ENCODE results near the gene AHNAK.

AHNAK gene

DNA sequence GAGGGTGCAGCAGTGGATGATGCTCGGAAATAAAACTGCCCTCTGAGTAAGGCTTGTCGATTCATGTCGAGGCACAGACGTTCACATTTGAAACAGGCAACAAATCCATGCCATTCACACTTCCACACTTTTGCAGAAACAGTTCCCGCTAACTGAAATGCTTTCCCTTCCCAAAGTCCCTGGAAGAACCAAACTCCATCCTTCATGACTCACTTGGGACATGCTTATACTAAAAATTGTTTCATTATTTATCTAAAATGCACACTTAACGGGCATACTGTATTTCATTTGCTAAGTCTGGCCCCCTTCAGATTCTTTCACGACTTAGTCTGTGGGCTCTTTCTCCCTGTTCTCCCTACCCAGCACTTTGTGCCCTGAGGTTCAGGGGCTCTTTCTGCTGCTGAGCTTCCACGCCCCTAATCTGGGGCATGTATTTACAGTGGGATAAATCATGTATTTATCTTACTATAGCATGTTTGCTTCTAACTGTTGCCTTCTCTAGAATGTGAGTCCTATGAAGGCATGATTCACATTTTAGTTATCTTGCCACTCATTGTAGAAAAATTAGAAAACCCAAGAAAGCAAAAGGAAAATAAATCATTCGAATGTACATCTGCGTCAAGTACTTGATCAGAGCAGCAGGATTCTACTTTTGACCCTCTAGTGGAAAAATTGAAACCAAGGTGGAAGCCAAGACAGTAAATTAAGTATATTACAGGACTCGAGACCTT lies 115.3 kb downstream of the AHNAK start (continued):
- TF ChIP-seq ZNF626 (tag by site-specific recombination; IDR thresholded peaks at IDR 0.05) (no peak), ZNF623 (tag by site-specific recombination; IDR thresholded peaks at IDR 0.05) (no peak)

DNA sequence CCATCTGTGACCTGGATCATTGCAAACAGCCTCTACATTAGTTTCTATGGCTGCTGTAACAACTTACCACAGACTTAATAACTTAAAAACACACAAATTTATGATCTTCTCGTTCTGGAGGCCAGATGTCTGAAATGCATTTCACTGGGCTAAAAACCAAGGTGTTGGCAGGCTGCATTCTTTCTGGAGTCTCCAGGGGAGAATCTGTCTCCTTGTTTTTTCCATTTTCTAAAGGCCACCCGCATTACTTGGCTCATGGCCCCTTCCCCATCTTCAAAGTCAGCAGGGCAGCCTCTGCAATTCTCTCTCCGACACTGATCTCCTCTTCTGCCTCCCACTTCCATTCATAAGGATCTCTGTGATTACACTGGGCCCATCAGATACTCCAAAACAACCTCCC lies 116.2 kb downstream of the AHNAK start:
- ChIA-PET POLR2A (no interaction called here), CTCF (no interaction called here)
- H3K36me3 ChIP-seq (ENCODE audit: control insufficient read depth in 2 of 2, insufficient read depth in 1 of 2, low read length in 2 of 2) = no peaks in the 10 kb centered on the region
- TF ChIP-seq BCL11A (tag by site-specific recombination; IDR thresholded peaks at IDR 0.05; ENCODE audit: low read depth) (no peak), ZNF423 (tag by site-specific recombination; IDR thresholded peaks at IDR 0.05) (no peak)
- TF ChIP-seq, protein P1, sequence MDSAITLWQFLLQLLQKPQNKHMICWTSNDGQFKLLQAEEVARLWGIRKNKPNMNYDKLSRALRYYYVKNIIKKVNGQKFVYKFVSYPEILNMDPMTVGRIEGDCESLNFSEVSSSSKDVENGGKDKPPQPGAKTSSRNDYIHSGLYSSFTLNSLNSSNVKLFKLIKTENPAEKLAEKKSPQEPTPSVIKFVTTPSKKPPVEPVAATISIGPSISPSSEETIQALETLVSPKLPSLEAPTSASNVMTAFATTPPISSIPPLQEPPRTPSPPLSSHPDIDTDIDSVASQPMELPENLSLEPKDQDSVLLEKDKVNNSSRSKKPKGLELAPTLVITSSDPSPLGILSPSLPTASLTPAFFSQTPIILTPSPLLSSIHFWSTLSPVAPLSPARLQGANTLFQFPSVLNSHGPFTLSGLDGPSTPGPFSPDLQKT (IDR thresholded peaks at IDR 0.05; ENCODE audit: borderline replicate concordance, low read depth, low read length) = no peak
- TF ChIP-seq, protein P2, sequence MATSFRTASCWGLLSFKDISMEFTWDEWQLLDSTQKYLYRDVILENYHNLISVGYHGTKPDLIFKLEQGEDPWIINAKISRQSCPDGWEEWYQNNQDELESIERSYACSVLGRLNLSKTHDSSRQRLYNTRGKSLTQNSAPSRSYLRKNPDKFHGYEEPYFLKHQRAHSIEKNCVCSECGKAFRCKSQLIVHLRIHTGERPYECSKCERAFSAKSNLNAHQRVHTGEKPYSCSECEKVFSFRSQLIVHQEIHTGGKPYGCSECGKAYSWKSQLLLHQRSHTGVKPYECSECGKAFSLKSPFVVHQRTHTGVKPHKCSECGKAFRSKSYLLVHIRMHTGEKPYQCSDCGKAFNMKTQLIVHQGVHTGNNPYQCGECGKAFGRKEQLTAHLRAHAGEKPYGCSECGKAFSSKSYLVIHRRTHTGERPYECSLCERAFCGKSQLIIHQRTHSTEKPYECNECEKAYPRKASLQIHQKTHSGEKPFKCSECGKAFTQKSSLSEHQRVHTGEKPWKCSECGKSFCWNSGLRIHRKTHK (tag by site-specific recombination; IDR thresholded peaks at IDR 0.05) = no peak
- H3K9me3 ChIP-seq (ENCODE audit: control insufficient read depth, insufficient read depth, low read depth, low read length) = no peaks in the 10 kb centered on the region
- no peak overlapping the region for H3K27ac ChIP-seq (ENCODE audit: extremely low read depth, low read depth, low read length)
- H3K4me1 ChIP-seq (ENCODE audit: control insufficient read depth, insufficient read depth, low read length) = no peaks in the 10 kb centered on the region; the same call in 1 of the 2 replicates
- H3K4me3 ChIP-seq (ENCODE audit: low read depth, low read length) = no peak overlapping the region

DNA sequence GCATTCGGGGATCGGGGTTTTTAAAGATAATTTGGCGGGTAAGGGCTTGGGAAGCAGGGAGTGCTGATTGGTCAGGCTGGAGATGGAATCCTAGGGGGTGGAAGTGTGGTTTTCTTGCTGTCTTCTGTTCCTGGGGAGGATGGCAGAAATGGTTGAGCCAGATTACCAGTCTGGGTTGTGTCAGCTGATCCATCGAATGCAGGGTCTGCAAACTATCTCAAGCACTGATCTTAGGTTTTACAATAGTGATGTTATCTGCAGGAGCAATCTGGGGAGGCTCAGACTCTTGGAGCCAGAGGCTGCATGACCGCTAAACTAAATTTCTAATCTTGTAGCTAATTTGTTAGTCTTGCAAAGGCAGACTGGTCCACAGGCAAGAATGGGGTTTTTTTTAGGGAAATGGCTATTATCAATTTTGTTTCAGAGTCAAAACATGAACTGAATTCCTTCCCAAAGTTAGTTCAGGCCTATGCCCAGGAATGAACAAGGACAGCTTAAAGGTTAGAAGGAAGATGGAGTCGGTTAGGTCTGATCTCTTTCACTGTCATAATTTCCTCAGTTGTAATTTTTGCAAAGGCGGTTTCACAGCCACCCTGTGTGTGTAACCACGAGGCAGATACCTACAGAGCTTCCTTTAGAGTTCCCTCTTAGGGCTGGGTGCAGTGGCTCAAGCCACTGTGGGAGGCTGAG lies 117.6 kb downstream of the AHNAK start:
- Histone ChIP-seq H3K27ac (ENCODE audit: extremely low read depth, low read depth, low read length) (no peak overlapping the region), H3K4me3 (ENCODE audit: low read depth, low read length) (no peak overlapping the region), H3K4me1 (ENCODE audit: control insufficient read depth, insufficient read depth, low read length) (no peaks in the 10 kb centered on the region; the same call in 1 of the 2 replicates), H3K36me3 (ENCODE audit: control insufficient read depth in 2 of 2, insufficient read depth in 1 of 2, low read length in 2 of 2) (no peaks in the 10 kb centered on the region), H3K9me3 (ENCODE audit: control insufficient read depth, insufficient read depth, low read depth, low read length) (no peaks in the 10 kb centered on the region)
- ChIA-PET CTCF (interaction anchor here (0.6 to 1.3 kb wide), 4 partner anchors 55 to 621 kb away, joined by 3 to 6 read pairs (median 4); no protein-coding TSS in a partner anchor), POLR2A (no interaction called here)
- TF ChIP-seq ZNF202 (tag by site-specific recombination; IDR thresholded peaks at IDR 0.05; ENCODE audit: borderline replicate concordance) = no peak
- TF ChIP-seq, protein P3, sequence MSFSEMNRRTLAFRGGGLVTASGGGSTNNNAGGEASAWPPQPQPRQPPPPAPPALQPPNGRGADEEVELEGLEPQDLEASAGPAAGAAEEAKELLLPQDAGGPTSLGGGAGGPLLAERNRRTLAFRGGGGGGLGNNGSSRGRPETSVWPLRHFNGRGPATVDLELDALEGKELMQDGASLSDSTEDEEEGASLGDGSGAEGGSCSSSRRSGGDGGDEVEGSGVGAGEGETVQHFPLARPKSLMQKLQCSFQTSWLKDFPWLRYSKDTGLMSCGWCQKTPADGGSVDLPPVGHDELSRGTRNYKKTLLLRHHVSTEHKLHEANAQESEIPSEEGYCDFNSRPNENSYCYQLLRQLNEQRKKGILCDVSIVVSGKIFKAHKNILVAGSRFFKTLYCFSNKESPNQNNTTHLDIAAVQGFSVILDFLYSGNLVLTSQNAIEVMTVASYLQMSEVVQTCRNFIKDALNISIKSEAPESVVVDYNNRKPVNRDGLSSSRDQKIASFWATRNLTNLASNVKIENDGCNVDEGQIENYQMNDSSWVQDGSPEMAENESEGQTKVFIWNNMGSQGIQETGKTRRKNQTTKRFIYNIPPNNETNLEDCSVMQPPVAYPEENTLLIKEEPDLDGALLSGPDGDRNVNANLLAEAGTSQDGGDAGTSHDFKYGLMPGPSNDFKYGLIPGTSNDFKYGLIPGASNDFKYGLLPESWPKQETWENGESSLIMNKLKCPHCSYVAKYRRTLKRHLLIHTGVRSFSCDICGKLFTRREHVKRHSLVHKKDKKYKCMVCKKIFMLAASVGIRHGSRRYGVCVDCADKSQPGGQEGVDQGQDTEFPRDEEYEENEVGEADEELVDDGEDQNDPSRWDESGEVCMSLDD (tag by site-specific recombination; IDR thresholded peaks at IDR 0.05) = no peak
- TF ChIP-seq BCL11B (tag by site-specific recombination; IDR thresholded peaks at IDR 0.05; ENCODE audit: low read depth) = no peak
- TF ChIP-seq ZNF670 (tag by site-specific recombination; IDR thresholded peaks at IDR 0.05; ENCODE audit: low read depth) = no peak
- no peak for TF ChIP-seq ZNF239 (tag by site-specific recombination; IDR thresholded peaks at IDR 0.05)
- no peak for TF ChIP-seq ZNF777 (tag by site-specific recombination; IDR thresholded peaks at IDR 0.05; ENCODE audit: borderline replicate concordance)
- TF ChIP-seq ZNF23 (tag by site-specific recombination; IDR thresholded peaks at IDR 0.05; ENCODE audit: borderline replicate concordance) = no peak

Measured in HEK293 (cell line).